Upper lobe of right lung (tissue), 1 donor: ENCODE measurements around the gene LIN54. TPM values are rescaled to one million over a fixed set of nuclear protein-coding genes. Genes with fewer than 3 reads are reported as not detected.

Experiments
- ATAC-seq: fragments of 200-7000 bp; cut with Tn5 transposase; one replicate; pipeline ENCODE4 v1.9.1; 2020; ENCODE audit warnings: mild to moderate bottlenecking, moderate library complexity
- DNase-seq: peaks from one replicate; pipeline ENCODE4 v3.0.0-alpha.2; 2020
- H3K27ac ChIP-seq: fragments of 200-600 bp; one replicate; pipeline ENCODE4 v1.8.0; 2022
- H3K27me3 ChIP-seq: fragments of 200-600 bp; one replicate; pipeline ENCODE4 v1.8.0; 2022; ENCODE audit warnings: mild to moderate bottlenecking
- H3K36me3 ChIP-seq: fragments of 200-600 bp; one replicate; pipeline ENCODE4 v1.8.0; 2022
- H3K4me1 ChIP-seq: fragments of 200-600 bp; one replicate; pipeline ENCODE4 v1.8.0; 2022
- H3K4me3 ChIP-seq: fragments of 200-600 bp; one replicate; pipeline ENCODE4 v1.8.0; 2022; ENCODE audit warnings: mild to moderate bottlenecking
- H3K9me3 ChIP-seq: fragments of 200-600 bp; one replicate; pipeline ENCODE4 v1.8.0; 2022
- CTCF ChIP-seq: fragments of 200-600 bp; IDR thresholded peaks from one replicate; pipeline ENCODE4 v1.8.0; 2022; ENCODE audit warnings: antibody characterized with exemption
- intact Hi-C: fragments of 100-400 bp; cut with DNase I; formaldehyde crosslinking; loops from one replicate; pipeline ENCODE4 v1.11.0; 2022
- total RNA-seq: library from RNA; stranded (reverse); fragmentation: NEBNext Ultra II Directional; extraction: Animal tissue kit (Norgen Biotek cat#: 25700); gene quantifications from one replicate; pipeline ENCODE4 v1.2.1, GENCODE V29; 2021
- donor health status: DM: no; HTN: yes; CAD: no; lungs with severe emphysema.

Gene LIN54
- total RNA-seq, 1 donor from 2014 or later = 9.8 TPM

- H3K4me1 ChIP-seq = no peaks in the 10 kb centered on the region
- no peak overlapping the region for H3K4me3 ChIP-seq
- H3K9me3 ChIP-seq = no peaks in the 10 kb centered on the region
- H3K27me3 ChIP-seq = no peaks in the 10 kb centered on the region
- TF ChIP-seq CTCF = no peak
- peaks cover 29% of the 10 kb centered on the region for H3K36me3 ChIP-seq
- ATAC-seq (no peak), DNase-seq (no peak)
- no peak overlapping the region for H3K27ac ChIP-seq
- intact Hi-C loops = no loop called here
Measured at GRCh38 chr4:82909326-82909725, 101.3 kb downstream of the LIN54 start.

GRCh38 chr4:82906469-82906868 lies 104.2 kb downstream of the LIN54 start:
- Histone ChIP-seq H3K4me1 (peaks cover 7% of the 10 kb centered on the region), H3K27ac (no peak overlapping the region), H3K27me3 (no peaks in the 10 kb centered on the region), H3K9me3 (no peaks in the 10 kb centered on the region), H3K4me3 (no peak overlapping the region), H3K36me3 (peaks cover 29% of the 10 kb centered on the region)
- ATAC-seq = no peak
- intact Hi-C loops = no loop called here
- TF ChIP-seq CTCF = no peak
- DNase-seq = no peak

GRCh38 chr4:82905205-82905604 lies 105.4 kb downstream of the LIN54 start:
- DNase-seq (no peak), ATAC-seq (no peak)
- H3K4me3 ChIP-seq = no peak overlapping the region
- TF ChIP-seq CTCF = no peak
- H3K36me3 ChIP-seq = peaks cover 24% of the 10 kb centered on the region
- no peaks in the 10 kb centered on the region for H3K27me3 ChIP-seq
- peaks cover 9% of the 10 kb centered on the region for H3K4me1 ChIP-seq
- H3K9me3 ChIP-seq = no peaks in the 10 kb centered on the region
- no peak overlapping the region for H3K27ac ChIP-seq
- intact Hi-C loops = no loop called here

DNA sequence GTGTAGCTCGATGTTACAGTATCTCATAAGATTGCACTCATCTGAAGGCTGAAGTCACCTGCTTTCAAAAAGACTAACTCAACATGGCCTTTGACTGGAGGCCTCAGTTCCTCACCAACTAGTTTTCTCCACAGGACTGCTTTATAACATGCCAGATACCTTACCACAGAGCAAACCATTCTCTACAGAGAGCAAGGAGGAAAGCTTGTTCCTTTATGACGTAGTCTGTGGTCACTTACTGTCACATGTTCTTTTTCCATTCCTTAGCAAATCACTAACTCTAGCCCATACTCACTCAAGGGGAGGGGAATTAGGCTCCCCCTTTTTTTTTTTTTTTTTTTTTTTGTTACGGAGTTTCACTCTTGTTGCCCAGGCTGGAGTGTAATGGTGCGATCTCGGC lies 106.9 kb downstream of the LIN54 start:
- Histone ChIP-seq H3K36me3 (peaks cover 20% of the 10 kb centered on the region), H3K4me1 (peaks cover 12% of the 10 kb centered on the region), H3K27me3 (no peaks in the 10 kb centered on the region), H3K9me3 (no peaks in the 10 kb centered on the region), H3K27ac (no peak overlapping the region), H3K4me3 (no peak overlapping the region)
- TF ChIP-seq CTCF = no peak
- ATAC-seq = no peak
- intact Hi-C loops = no loop called here
- DNase-seq = no peak

DNA sequence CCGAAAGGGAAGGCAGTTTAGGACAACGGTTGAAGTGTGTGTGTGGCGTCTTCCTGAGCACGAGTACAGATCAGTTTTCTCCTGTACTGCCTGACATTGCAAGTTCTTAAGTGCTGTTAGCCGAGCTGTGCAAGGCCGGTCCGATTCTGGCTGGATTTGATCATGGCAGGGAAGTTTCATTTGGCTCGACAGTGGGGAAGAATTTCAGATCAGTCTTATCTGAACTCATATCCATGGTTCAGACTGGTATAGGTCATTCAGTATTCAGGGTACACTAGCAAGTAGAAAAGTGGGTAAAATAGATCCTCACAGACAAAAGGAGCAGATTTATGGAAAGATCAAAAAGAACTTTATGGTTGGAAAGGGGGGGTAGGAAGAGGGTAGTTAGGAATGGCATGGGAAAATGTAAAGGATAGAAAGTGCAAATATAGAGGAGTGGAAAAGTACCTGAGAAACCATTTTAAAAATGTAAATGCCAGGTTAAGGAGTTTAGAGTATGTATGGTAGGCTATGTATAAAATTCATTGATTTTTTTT lies 109.4 kb downstream of the LIN54 start:
- H3K9me3 ChIP-seq = no peaks in the 10 kb centered on the region
- TF ChIP-seq CTCF = no peak
- no peaks in the 10 kb centered on the region for H3K27me3 ChIP-seq
- ATAC-seq (no peak), DNase-seq (no peak)
- H3K4me3 ChIP-seq = peak overlapping the region; percentile 74
- H3K27ac ChIP-seq = peak overlapping the region; percentile 100
- H3K36me3 ChIP-seq = peaks cover 20% of the 10 kb centered on the region
- H3K4me1 ChIP-seq = peaks cover 29% of the 10 kb centered on the region
- intact Hi-C loops = no loop called here
